GM19240 (cell line): ENCODE data around the gene TUBB2B.

Source experiments
- DNase-seq: peaks from one replicate; pipeline ENCODE4 v3.0.0; 2011; ENCODE audit warnings: low spot score; ENCODE audit not compliant: insufficient read length

TUBB2B gene

DNA sequence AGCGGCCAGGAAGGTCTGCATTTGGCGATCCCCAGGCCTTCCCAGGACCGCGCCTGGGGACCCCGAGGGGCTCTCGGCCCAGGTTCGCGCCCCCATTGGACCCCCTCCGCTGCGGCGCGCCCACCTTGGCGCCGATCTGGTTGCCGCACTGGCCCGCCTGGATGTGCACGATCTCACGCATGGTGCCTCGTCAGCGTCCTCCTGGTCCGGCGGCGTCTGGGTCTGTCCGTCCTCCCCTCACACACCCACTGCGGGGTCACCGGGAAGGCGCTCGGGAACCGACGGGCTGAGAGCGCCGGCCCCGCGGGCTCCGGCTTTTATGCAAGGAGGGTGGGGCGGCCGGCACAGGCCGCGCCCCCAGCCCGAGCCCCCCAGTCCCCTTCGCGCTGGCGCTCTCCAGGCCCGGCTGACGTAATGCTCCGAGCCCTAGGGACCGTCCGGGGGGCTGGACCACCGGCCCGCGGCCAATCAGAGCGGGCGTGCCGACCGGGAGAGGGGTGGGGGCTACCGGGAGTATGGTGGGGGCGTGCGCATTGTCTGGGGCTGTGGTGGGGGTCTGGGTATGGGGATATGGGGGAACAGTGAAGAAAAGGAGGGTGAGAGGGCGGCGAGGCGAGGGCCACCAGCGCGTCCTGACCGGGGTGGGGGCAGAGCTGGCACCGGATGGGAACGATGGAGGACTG is at the start of gene TUBB2B:
TSS of gene TUBB2B (minus strand) at position 291 of the 683 bp plus-strand sequence. CDS start at position 181, 110 bp downstream.
- no peak for DNase-seq

DNA sequence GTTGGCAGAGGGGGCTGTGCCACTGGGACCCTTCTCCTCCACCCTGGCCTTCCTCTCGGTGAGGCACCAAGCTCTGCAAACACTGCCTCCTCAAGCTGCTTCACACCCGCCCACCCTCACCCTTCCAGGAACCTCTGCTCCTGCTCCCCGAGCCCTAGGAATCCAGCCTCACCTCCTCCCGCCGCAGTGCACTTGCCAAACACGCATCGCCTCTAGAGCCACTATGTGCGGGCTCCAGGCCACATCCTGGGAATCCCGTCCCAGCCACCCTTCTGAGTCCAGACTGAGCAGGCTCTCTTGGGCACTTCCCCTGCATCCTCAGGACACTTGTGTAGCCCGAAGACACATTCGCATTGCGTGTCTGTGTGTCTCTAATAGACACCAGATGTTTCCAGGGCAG is 49.8 kb upstream of the TUBB2B start:
- no peak for DNase-seq

DNA sequence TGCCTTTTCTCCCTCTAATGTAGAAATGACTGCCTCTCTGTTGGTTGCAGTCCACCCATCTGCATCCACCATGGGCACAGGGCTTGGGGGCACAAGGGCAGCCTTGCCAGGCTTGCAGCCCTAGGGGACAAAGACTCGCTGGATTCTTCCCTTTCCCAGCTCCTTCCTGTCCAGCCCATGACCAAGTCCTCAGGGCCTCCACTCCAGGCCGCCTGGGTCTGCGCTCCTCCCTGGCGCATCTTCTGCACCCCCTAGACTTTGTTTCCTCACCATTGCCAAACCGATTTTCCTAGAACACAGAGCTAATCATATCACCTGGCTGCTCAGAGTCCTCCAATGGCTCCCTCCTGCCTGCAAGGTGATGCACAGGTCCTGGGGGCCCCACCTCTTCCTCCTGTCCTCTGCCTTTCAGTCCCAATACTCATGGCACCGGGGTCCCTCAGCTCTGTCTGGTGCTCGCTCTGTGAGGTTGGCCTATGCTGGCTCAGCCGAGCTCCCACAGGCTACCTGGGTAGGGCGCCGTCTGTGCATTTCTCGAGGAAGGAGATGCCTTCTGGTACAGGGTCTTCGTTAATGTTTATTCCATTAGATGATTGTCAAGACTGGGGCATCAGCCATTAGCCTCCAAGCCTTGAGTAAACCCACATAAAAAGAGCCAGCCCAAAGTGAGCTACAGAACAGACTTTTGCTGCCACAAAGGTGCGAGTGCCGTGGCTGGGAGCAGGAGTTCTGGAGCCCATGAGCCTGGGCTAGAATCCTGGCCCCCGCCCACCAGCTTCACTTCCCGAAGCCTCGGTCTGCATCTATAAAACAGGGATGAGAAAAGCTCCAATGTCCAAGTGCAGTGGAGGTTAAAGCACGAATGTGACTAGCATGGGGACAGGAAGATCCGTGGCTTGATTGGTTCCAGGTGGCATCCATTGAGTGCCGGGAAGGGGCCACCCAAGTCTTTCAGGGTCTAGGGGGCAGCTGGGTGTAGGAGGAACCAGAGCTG is 49.0 kb upstream of the TUBB2B start:
- DNase-seq, result no peak

DNA sequence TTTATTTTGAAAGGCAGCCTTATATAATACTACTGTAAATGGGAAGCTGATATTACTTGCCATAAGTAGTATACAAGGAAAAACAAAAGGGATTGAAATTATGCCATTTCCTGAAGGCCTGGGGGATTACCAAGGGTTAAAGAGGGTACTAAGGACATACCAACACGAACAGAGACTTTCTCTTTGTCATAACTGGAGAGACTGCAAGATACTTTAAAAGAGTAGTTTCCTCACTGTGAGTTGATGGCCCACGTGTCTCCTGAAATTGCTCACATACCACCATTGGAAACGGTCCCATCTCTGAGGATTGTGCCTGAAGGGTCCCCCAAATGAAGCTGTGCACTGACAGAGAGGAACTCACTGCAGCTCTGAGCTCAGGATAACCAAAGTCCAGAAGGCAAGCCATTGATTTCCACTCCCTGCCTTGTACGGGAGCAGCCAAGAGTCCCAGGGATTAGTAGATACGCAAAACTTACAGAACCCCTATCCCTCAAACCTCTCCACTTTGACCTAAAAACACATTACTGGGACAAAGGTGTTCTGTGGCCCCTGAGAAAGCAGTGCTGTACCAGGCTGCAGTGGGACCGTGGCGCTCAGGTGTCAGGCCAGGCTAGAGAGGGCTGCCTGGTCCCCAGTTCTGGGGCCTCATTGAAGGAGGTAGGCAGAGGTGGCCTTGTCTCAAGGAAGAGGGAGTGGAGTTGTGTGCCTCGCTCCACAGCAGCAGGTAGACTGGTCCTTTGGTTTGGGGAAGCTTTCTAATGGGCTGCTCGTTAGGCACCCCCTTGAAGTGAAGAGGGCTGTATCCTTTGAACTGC is 46.5 kb upstream of the TUBB2B start:
- DNase-seq, result no peak

DNA sequence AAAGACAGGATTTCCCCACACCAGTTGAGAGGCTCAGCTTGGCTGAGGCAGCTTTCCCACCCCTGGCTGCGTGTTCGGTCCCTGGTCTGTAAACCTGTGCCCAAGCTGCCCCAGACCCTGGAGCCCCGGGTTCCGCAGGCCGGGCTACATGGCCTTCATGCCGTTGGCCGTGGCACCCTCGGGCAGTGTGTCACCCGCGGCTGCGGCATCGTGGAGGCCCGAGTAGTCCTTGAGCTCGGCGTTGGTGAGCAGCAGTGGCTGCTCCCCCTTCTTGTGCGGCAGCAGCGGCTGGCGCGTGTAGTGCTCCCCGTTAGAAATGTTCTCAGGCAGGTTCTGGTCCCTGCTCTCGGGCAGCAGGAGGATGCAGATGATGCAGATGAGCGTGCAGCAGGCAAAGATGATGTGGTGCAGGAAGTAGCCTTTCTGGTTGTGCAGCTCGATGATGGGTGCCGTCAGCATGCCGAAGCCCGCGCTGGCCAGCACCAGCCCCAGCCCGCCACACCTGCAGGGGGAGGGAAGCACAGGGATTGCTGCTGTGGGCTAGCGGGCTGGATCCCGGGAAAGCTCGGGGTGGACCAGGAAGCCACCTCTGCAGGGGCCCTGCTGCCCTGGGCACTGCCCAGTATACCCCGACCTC is 45.6 kb upstream of the TUBB2B start:
- no peak for DNase-seq

DNA sequence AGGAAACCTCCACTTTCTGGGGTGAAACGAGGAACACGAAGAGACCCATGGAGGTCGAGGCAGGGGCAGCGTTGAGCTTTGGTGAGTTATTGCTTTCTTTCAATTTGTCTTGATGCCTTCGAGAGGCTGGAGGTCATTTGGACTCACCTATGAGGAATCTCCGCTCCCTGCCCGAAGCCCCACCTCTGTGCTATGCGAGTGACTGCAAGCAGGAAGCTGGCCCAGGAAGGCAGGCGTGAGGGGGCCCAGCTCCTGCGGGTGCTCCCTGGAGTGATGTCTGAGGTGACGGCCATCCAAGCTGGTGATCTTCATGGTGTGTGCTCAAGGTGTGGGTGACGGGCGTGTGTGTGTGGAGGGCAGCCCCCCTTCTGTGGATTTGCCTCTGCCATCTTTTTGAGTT is 44.3 kb upstream of the TUBB2B start:
- DNase-seq, result no peak

DNA sequence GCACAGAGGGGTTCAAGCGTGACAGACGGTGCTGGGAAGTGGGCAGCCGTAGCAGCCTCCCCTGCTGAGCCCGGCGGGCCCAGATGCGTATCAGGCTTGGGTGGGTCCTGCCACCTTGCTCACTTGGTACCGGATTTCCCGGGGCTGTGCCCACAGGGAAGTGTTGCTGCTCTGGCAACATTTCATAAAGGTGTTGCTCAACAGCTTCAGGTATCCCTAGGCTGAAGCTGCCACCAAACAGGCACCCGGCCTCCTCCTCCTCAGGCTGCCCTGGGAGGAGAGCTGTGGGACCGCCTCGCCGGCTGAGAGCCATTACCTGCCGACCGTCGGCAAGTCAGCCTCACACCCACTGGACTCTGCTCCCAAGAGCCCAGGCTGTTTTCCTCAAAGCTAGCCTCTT is 42.8 kb upstream of the TUBB2B start:
- DNase-seq, result no peak

DNA sequence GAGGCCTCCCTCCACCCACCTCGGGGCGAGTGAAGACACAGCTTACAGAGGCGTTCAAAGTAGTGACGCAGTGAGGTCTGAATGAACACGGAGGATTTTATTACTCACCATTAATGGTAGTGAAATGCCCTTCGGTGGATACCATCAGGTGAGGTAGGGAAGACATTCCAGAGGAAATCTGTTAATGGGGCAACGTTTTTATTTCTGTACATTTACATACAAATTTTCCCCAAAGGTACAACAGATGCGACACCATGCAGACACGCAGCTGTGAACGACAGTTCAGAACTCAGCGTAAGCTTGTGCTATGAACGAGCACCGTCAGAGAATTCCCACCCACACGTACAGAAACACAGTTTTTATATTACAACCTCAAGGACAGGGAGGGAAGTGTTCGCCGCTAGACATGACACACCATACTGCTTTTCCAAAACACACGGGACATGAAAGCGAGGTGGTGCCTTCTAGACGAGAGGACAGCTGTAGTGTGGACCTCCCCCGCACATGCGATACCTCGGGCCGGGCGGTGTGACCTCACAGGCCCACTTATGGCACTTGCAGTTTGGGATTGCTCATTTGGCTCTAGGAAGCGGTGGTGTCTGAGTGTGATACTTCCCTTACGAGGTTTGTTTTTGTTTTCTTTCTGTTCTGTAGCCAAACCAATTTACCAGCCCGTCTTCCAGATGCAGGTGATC is 42.0 kb upstream of the TUBB2B start:
- DNase-seq, result no peak

DNA sequence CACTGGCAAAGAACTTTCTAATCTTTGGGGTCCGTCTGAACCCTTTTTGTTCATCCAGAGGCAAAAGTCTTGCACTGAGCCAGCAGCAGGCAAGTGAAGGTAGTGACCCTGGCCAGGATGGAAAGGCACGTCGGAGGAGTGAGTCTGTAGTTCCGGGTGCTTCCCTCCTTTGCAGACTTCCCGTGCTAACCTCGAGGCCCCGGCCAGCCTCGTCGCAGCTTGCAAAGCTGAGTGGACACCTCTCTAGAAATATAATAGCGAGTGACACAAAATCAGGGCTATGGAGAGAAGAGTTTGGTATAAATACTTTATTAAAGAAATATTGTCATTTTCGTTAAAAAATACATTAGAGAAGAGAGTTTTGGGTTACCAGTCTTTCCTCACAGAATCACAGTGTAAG is 41.2 kb upstream of the TUBB2B start:
- DNase-seq, result no peak

DNA sequence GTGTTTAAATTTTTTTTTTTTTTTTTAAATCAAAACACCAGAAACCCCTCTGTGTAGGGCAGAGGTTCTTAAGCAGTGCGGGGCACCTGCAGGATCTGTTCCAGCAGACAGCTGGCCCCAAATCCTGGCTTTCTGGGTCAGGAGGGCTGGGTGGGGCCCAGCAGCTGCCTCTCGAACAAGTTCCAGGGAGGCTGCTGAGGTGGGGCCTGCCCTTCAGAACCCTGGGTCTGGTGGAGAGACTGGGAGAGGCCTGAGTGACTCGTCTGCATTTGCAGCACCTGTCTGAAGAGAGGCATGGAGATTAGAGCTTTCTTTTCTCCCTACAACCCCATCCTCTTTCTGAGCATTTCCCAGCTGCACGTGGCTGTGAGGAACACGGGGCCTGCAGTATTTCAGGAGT is 39.7 kb upstream of the TUBB2B start:
- DNase-seq, result no peak

DNA sequence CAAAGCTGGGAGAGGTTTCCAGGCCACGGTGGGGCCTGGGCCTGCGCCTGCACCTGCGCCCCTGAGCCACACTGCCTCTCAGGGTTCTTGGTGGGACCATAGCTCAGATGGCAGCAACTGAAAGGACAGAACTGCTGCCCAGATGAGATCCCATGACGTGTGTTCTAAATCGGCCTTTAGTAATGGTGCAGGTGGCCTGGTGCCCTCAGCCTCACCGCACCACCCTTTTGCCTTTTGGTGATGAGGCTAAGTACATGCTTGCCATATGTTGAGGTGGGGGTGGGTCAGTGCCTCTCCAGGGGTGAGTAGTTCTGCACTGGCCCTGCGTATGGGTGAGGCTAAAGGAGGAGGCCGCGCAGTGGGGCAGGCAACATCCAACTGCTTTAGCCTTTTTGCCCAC is 38.7 kb upstream of the TUBB2B start:
- no peak for DNase-seq

DNA sequence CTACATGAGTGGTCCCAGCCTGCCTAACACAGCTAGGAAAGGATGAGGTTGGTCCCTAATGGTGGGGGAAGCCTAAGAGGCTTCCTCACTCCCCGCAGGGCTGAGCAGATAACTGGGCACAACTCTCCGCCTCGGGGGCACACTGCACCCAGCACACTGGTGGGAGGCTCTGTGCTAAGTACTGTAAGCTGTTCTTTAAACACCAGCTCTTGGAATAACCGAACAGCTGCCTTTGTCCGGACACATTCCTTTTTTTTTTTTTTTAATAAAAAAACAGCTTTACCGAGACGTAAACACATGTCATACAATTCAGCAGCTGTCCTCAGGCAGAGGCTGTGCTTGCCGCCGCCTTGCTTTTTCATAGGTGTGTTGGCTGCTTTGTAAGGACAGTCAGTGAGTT is 38.2 kb upstream of the TUBB2B start:
- DNase-seq, result no peak

DNA sequence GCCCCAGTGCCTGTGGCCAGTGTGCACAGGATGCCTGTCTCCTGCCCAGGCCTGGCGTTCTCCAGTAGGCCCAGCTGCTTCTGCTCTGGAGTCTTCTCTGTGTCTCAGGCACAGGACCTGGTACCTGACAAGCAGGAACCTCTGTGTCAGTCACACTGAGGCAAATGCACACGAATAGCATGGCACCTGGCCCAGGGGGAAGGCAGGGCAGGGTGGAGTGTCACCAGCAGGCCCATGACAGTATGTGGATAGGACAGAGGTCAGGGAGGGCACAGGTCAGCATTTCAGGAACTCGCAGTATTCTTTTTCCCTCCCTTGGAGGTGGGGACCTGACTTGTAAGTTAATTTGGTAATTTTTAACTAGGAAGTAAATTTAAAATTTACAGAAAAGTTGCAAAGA is 36.9 kb upstream of the TUBB2B start:
- DNase-seq, result no peak

DNA sequence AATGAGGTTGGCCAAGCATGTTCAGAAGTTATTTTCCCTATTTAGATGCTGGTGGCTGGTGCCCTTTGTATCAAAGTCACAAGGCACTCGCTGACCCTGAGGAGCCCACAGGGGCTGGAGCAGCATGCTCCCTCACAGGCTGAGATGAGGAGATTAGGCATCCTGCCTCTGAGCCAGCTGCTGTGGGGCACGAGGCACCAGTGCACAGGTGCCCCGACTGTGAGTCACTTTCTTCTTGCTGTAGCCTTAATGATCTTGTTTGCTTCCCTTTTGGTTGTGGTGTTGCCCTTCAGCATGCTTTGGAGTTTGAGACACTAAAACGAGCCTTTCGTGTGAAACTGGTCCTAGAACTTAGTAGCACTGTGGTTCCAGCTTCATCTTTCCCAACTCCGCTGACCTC is 35.6 kb upstream of the TUBB2B start:
- no peak for DNase-seq

DNA sequence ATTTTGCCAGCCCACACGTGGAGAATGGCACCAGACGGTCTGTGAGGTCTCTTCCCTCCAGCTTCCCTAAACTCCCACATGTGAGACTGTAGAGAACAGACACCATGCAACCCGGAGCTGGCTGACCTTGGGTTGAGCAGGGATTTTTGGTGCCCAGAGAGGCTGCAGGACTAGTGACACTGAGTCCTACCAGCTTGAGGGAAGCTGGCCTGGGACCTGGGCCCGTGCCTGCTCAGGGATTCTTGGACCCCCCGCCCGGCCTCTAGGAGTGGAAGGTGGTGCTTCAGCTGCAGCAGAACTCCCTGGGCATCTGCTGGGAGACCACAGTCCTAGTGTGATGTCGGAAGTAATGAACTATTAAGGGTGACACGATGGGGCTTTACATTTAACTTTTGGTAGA is 34.5 kb upstream of the TUBB2B start:
- no peak for DNase-seq

DNA sequence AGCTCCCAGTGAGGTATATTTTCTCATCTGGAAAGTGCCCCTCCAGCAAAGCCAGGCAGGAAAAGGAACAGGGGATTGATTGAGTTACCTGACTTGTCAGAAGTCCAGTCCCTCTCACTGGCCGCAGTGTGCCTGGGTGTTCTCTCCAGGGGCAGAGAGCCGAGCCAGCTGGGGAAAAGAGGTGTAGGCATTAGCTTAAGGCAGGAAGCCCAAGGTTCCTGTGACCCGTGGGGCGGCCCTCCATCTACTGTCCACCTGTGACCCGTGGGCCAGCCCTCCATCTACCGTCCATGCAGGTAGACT is 34.0 kb upstream of the TUBB2B start:
- no peak for DNase-seq

DNA sequence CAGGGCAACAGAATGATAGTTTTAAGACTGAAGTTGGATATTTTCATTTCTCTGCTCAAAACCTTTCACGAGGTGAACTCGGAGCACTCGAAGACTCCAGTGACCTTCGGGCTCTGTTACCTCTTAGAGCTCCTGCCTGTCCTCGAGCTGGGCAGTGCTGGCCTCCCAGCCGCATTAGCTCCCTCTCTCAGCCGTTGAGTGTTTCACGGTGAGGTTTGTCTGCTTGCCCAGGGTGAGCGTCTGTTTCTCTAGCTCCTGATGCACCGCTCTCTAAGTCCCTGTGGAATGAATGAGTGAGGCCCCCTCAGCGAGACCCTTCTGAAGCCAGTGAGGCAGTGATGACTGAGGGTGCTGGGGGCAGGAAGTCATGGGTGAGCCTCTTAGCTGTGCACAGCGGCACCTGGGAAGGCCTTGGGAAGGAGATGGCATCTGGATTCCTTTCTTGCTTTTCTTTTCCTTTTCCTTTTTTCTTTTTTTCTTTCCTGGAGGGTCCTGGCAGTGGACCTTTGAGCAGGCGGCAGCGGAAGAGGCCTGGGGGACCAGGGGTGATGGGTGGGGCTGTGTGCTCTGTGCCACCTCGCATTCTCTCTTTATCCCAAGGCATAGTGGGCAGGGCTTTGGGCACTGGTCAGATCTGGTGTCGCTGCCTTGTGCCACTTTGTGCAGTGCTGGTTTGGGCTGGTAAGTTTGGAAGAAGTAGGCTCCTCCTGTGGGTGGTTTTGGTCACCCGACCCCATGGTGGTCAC is 33.5 kb upstream of the TUBB2B start:
- no peak for DNase-seq

DNA sequence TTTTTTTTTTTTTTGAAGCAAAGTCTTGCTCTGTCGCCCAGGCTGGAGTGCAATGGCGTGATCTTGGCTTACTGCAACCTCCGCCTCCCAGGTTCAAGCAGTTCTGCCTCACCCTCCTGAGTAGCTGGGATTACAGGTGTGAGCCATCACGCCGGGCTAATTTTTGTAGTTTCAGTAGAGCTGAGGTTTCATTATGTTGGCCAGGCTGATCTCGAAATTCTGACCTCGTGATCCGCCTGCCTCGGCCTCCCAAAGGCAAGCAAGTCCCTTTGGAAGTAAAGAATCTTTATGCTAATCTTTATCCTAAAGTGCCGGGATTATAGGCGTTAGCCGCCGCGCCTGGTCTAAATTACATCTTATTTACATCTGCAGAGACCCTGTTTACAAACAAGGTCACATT is 32.8 kb upstream of the TUBB2B start:
- DNase-seq, result no peak

DNA sequence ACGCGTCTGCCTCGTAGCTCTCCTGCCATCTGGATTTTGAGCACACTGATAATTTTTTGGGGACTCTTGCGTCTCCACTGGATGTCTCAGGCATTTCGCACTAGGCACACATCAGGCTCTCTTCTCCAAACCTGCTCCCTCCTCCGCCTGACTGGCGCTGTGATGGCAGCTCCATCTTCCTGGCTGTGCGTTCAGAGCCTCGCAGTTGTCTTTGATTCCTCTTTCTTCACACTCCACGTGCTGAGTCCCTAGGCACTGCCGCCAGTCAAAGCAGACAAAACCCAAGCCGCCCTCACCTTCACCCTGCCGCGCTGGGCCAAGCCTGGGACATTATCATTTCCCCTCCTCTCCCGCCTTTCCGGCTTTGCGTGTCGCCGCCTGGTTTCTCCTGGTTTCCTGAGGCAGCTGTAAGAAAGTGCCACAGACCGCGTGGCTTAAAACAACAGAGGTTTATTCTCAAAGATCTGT is 32.1 kb upstream of the TUBB2B start:
- peak; percentile 42 for DNase-seq
